Fibroblast of skin of right biceps (primary cell): ENCODE results near the gene EIF4G3.
A peak's percentile ranks its signal among the peaks of the same experiment; 100 is the strongest.
"Not testable (repeated sequence)": the region's sequence is repeated elsewhere in the genome, so short reads cannot be mapped to it uniquely, and the experiment has no call there.

ENCODE experiments used
- DNase-seq: peaks from one replicate; pipeline ENCODE4 v3.0.0-alpha.2; 2013

Gene EIF4G3

DNA sequence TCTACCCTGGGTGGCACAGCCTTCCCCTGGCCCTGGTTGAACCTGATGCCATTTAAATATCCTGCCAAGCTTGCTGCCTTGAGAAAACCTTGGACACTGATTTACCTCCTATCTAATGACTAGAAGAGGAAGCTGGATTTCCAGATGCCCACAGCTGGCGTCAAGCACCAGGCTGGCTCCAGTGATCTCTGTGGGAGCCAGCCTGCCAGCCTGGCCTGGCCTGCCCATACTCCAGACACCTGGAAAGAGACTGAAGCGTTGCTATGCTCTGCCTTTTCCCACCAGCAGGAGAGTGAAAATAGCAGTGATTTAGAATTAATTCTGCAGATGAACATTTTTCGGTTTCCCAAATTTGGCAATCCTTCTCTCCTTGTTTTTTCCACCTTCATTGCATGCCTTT, 11.5 kb upstream of the EIF4G3 start:
- no peak for DNase-seq

DNA sequence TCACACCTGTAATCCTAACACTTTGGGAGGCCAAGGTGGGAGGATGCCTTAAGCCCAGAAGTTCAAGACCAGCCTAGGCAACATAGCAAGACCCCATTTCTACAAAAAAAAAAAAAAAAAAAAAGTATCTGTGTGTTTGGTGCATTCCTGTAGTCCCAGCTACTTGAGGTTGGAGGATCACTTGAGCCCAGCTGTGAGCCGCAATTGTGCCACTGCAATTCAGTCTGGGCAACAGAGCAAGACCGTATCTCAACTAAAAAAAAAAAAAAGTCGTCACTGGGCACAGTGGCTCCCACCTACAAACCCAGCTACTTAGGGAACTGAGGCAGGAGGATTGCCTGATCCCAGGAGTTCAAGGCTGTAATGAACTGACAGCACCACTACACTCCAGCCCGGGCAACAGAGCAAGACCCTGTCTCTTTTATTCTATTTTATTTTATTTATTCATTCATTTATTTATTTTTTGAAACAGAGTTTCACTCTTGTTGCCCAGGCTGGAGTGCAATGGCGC, 8.6 kb upstream of the EIF4G3 start:
- no peak for DNase-seq

GRCh38 chr1:21184276-21184675, 7.6 kb upstream of the EIF4G3 start:
- no peak for DNase-seq

DNA sequence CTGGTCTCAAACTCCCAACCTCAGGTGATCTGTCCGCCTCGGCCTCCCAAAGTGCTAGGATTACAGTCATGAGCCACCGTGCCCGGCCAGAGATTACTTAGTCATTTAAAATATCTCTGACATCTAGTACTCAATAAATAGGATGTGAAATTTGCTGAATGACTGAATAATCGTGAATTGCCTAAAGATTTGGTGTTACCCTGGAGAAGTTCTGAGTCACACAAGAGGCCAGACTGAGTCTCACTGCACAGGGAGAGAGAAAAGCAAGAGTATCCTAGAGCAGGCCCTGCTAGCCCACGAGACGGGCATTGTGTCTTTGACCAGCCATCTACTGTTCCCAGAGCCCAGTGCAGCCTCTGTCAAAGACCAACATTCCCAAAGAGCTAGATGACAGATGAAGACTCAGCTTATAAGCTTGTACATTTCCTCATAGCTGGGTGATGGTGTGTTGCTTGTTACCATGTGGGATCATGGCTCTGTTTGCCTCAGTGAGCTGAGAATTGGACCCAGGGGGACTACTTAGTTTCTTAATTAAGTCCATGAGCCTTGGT, 5.6 kb upstream of the EIF4G3 start:
- peak; percentile 13 for DNase-seq

GRCh38 chr1:21178271-21178670, 1.6 kb upstream of the EIF4G3 start:
- not testable (repeated sequence) for DNase-seq

DNA sequence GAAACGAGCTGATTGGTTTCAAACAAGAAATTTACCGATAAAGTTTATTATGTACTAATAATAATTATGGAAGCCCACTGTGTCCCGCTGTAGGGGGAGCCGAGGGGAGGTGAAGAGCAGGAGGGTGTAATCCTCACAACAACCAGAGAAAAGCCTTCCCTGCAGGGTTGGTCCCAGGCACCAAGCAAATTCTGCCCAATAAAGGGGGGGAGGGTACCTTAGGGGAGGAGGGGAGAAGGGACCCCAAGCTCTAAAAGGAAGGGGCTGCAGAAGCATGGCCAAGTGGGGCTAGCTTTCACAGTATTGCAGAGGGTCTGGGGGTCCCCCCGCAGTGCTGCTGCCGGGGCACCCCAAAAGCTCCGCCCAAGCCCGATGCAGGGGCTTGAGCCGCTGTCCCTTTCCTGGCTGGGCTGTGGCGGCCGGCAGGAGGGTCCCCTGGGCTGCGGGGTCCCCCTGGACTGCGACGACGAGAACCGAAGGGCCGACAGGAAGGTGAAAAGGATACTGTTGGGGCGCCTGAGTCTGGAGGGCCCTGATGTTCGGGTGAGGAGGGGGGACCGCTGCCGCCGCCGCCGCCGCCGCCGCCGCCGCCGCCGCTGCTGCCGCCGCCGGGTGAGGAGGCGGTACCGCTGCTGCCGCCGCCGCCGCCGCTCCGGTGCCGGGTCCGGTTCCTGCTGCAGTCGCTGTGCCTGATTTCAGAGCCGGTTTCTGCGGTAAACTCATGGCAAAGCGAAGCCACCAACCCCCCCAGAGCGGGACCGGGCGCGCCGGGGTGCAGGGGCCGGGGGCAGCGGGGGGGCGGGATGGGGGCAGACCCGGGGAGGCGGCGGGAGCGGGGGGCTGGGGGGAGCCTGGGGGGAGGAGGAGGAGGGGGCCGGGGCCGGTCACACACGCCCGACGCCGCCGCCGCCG, 771 bp downstream of the EIF4G3 start:
- DNase-seq, result peak; percentile 28

GRCh38 chr1:21175324-21175669, 1.4 kb downstream of the EIF4G3 start:
- peak; percentile 52 for DNase-seq

DNA sequence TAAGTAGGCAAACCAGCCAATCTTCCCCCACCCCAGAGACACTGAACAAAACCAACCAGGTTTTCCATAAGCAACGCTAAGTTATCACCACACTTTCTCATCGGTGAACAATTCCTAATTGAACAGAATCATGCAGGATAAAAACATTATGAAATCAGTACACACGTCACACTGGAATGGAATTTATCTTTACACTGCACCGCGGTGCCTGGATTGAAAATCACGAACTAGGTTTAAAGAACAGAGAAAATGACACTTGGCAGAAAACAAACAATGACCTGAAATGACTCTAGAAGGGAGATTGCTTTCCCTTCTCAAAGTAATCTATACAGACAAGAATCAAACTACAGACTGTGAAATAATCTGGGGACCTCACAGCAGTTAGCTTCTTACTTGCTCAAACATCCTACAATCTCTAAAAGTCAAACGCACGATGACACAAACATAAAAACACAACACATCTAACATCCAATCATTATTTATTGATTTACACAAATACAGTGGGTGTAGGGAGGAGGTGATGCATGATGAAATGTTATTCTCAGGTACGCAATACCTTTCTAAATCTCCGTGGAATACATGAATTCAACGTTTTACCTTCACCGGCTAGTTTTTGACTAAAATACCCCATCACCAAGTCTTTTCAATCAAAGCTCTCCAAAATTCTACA, 1.9 kb downstream of the EIF4G3 start:
- peak; percentile 82 for DNase-seq

DNA sequence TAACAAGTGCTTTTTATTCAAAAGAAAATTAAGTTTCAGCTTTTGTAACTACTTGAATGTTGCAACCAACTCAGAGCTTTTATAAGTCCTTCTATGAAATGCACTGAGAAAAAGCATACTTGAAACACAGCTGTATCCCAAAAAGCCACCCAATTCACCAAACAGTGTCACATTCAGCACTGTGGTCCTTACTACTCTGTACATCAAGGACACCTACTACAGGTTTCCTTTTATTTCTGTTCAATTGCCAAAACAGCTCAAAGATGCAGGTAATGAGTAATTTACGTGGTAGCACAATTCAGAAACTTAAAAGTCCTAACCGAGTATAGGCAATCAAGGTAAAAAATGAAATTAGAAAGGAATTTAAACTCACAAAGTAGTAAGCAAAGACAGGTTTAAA, 2.5 kb downstream of the EIF4G3 start:
- no peak for DNase-seq

DNA sequence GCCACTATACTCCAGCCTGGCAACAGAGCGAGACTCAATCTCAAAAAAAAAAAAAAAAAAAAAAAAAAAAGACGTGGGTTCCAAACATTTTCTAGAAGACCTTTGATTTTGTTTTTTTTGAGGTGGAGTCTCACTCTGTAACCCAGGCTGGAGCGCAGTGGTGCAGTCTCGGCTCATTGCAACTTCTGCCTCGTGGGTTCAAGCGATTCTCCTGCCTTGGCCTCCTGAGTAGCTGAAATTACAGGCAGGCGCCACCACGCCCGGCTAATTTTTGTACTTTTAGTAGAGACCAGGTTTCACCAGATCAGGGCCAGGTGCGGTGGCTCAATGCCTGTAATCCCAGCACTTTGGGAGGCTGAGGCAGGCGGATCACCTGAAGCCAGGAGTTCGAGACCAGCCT, 3.6 kb downstream of the EIF4G3 start:
- not testable (repeated sequence) for DNase-seq

DNA sequence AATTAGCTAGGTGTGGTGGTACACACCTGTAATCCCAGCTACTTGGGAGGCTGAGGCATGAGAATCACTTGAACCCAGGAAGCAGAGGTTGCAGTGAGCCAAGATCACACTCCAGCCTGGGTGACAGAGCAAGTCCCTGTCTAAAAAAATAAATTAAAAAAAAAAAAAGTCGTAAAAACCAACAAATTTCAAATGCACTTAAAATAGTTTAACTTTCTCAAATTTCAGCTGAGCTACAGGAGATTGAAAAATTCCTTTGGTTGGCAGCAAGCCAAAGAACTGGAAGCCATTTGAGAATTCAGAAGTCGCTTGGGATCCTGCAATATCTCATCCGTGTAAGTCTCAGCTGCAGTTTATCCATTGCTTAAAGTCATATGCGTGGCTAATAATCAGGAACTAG, 5.9 kb downstream of the EIF4G3 start:
- DNase-seq, result peak; percentile 76

DNA sequence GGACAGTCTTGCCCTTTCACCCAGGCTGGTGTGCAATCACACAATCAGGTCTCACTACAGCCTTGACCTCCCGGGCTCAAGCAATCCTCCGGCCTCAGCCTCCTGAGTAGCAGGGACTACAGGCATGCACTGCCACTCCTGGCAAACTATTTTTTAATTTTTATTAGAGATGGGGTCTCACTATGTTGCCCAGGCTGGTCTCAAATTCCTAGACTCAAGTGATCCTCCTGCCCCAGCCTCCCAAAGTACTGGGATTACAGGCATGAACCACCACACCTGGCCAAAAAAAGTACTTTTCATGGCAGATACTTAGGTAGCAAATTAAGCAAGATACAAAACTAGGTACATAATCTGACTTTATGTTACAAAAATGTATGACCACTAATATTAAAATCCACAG, 8.3 kb downstream of the EIF4G3 start:
- DNase-seq, result no peak

DNA sequence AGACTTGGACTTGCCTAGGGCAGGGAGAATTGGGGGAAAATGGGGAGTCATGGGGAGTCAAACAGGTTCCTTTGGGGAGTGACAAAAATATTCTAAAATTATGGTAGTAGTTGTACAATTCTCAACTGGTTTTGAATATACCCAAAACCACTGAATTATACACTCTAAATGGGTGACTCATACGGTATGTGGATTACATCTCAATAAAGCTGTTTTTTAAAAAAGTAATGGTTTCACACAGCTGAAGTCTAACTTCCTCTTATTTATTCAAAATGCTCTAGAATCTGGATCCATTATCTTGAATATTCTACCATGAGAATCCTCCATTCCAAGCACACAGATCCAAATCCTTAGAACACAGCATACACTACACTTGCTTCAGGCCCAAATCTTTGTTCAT, 11.1 kb downstream of the EIF4G3 start:
- peak; percentile 32 for DNase-seq

DNA sequence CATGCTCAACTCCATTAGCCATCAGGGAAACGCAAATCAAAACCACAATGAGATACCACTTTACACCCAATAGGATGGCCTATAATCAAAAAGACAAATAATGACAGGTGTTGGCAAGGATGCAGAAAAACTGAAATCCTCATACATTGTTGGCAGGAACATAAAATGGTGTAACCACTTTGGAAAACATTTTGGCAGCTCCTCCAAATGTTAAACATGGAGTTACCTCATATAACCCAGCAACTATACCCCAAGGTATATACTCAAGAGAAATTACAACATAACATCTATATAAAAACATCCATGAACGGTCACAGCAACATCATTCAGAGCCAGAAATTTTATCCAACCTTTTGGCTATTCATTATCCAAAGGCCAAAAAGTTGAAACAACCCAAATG, 11.6 kb downstream of the EIF4G3 start:
- DNase-seq, result peak; percentile 21

DNA sequence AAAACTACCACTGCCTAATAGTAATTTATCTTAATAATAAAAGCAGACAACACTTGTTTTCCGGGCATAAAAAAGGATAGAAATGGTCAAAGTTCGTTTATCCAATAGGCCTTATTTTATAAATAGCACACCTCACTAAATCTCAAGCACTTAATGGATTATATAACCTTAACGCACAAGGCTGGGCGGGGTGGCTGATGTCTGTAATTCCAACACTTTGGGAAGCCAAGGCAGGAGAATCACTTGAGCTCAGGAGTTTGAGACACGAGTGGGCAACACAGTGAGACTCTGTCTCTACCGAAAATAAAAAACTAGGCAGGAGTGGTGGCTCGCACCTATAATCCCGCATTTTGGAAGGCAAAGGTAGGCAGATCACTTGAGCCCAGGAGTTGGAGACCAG, 12.4 kb downstream of the EIF4G3 start:
- DNase-seq, result no peak

DNA sequence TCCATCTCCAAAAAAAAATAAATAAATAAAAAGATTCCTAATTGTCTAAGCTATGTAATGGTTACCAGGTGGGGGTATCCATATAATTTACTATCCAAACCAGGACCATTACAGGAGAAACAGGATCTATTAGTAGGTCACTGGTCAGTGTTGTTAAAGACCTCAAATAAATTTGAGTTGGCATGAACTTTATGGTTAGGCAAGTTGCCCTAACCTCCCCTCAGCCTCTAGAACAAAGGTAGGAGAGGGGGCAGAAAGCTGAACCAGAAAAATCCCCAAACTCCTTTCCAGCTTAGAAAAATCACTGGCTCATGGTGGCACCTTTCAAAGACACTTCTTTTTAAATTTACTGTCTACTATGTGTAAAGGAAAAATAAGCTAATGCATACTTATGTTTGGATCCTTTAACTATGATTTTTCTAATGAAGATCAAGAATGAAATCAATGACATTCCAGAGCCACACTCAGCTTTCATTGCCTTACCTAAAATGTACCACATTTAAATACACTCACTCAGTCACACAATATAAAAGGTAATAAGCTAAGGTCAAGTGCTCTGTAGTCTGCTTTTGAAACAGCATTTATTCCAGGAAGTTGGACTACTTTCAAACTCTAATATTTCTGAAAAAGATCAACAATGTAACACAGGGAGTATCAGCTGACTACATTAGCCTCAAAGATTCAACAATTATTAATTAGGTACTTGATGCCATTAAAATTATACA, 13.8 kb downstream of the EIF4G3 start:
- DNase-seq, result no peak

- no peak for DNase-seq
Measured at GRCh38 chr1:21161842-21162241, 14.9 kb downstream of the EIF4G3 start.

DNA sequence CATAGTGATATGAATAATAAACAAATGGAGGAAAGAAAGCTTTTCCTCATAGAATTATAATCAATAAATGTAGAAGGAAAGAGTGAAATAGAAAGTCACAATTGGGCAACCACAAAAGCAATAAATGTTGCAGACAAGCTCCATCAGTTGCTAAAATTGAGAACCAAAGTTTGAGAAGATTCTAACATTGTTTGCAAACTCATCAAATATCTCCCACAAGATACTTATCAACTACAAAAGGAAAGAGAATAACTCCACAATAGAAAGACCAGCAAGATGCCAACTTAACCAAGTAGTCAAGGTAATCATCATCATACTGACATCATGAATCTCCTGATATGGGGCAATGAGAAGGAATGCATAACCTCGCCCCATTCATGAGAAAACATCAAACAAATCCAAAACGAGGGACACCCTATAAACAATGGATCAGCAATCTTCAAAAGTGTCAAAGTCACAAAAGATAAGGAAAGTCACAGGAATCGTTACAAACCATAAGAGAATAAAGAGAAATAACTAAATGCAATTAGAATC, 16.4 kb downstream of the EIF4G3 start:
- DNase-seq, result no peak

- DNase-seq, result no peak
Measured at GRCh38 chr1:21157868-21158267, 18.8 kb downstream of the EIF4G3 start.

GRCh38 chr1:21157054-21157453, 19.6 kb downstream of the EIF4G3 start:
- no peak for DNase-seq

GRCh38 chr1:21156019-21156418, 20.7 kb downstream of the EIF4G3 start:
- DNase-seq, result no peak

DNA sequence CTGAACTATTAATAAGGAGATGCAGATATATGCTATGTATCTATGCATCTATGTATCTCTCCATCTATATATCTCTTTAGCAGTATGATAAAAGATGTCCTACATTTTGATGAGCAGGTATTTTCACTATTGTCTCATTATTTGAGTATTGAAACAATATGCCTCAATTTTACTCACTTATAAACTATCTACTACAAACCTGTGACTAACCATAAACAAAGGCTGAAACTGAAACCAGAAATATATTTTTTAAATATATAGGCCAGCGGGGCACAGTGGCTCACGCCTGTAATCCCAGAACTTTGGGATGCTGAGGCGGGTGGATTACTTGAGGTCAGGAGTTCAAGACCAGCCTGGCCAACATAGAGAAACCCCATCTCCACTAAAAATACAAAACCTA, 22.0 kb downstream of the EIF4G3 start:
- no peak for DNase-seq

DNA sequence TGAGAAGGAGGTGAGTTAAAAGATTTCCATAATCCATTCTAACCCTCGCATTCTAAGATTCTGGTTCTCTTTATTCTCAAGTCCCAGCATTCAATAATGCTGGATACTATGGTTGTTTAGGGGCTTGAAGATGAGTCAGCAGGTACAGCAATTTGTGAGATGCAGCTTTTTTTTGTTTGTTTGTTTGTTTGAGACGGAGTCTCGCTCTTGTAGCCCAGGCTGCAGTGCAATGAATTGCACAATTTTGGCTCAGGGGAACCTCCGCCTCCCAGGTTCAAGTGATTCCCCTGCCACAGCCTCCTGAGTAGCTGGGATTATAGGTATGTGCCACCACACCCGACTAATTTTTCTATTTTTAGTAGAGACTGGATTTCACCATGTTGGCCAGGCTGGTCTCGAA, 23.3 kb downstream of the EIF4G3 start:
- no peak for DNase-seq
